Central memory CD8-positive, alpha-beta T cell (primary cell): Measurements from ENCODE around the gene SRSF9.
A peak's percentile ranks its signal among the peaks of the same experiment; 100 is the strongest.
"Not testable (repeated sequence)": the region's sequence is repeated elsewhere in the genome, so short reads cannot be mapped to it uniquely, and the experiment has no call there.

ENCODE experiments used
- ATAC-seq: fragments of 150-1000 bp; cut with Tn5 transposase; replicated peaks from 2 replicates; pipeline ENCODE4 v1.10.0; 2022; ENCODE audit warnings: mild to moderate bottlenecking, moderate FRiP score, moderate number of reproducible peaks; ENCODE audit not compliant: poor library complexity, severe bottlenecking; ENCODE audit errors: extremely low read depth
- DNase-seq, 2 donors: peaks; one replicate each; pipeline ENCODE4 v3.0.0; 2021; ENCODE audit warnings: low spot score in 2 of 2
- H3K27ac Mint-ChIP-seq: one replicate; pipeline ENCODE4 v1.8.0; 2022; ENCODE audit warnings: low read depth, mild to moderate bottlenecking, moderate library complexity, mixed read lengths
- H3K27me3 Mint-ChIP-seq: one replicate; pipeline ENCODE4 v1.8.0; 2022; ENCODE audit warnings: mixed read lengths
- H3K36me3 Mint-ChIP-seq: one replicate; pipeline ENCODE4 v1.8.0; 2022; ENCODE audit warnings: mild to moderate bottlenecking, moderate library complexity, mixed read lengths; ENCODE audit not compliant: insufficient read depth
- H3K4me1 Mint-ChIP-seq: one replicate; pipeline ENCODE4 v1.8.0; 2022; ENCODE audit warnings: mixed read lengths
- H3K4me3 Mint-ChIP-seq: one replicate; pipeline ENCODE4 v1.8.0; 2022; ENCODE audit warnings: mild to moderate bottlenecking, moderate library complexity, mixed read lengths
- H3K9me3 Mint-ChIP-seq: one replicate; pipeline ENCODE4 v1.8.0; 2022; ENCODE audit warnings: mixed read lengths

Gene SRSF9

DNA sequence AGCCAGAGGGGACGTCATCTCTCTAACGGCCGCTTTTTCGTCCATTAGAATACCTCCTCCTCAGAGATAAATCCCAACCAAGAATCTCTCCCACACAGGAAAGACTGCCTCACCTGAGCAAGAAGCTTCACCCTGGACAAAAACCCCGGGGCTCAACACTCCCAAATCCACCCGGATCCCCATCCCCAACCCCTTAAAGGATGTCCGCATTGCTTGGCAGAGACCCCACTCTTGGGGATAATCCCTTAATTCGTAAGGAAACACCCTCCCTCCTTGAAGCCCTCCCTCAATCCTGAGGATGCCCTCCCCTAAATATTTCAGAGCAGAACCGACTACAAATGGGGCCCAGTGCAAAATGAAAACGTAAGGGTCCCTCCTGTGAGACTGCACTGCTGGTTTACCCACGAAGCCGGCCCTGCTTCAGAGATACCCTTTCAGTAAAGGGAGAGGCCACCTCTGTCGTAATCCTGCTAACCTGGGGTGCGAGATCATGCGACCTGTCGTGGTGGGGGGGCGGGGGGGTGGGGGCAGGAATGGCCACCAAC, 25.7 kb upstream of the SRSF9 start:
- Mint-ChIP-seq H3K27ac (peak overlapping the region; percentile 91), H3K27me3 (no peaks in the 10 kb centered on the region), H3K4me3 (peak overlapping the region; percentile 90), H3K9me3 (no peaks in the 10 kb centered on the region), H3K36me3 (peaks cover 27% of the 10 kb centered on the region), H3K4me1 (peaks cover 32% of the 10 kb centered on the region)
- DNase-seq: no peak
- ATAC-seq: no peak

DNA sequence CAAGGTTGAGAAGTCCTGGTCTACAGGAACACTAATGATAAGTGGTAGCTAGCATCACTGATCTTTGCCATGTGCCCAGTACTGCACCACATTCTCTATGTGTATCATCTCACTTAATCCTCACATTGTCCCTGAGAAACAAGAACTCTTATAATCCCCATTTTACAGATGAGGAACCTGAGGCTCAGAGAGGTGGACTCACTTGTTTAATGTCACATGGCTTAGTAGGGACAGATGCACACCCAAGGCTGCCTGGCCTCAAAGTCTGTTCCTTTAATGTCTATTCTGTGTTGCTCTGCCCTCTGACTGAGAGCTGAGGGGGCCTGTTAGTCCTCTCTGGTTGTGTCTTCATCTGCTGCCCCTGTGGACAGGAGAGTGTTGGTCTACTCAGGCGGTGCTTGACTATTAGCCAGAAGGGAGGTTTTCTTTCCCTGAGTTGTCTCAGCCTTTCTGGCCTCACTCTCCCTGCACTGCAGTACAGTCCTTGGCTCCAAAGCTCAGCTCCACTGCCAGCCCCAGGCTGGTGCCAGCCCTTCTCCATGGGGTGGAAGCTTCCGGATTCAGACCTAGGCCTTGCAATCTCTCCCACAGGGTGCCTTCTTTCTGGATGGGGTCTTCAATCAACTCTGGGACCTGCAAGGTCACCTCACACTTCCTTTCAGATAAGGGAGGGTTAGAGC, 21.4 kb upstream of the SRSF9 start:
- no peak overlapping the region for H3K4me3 Mint-ChIP-seq
- no peak overlapping the region for H3K27ac Mint-ChIP-seq
- no peaks in the 10 kb centered on the region for H3K9me3 Mint-ChIP-seq
- H3K27me3 Mint-ChIP-seq: no peaks in the 10 kb centered on the region
- DNase-seq (no peak), ATAC-seq (no peak)
- H3K4me1 Mint-ChIP-seq: peaks cover 16% of the 10 kb centered on the region
- peaks cover 3% of the 10 kb centered on the region for H3K36me3 Mint-ChIP-seq

DNA sequence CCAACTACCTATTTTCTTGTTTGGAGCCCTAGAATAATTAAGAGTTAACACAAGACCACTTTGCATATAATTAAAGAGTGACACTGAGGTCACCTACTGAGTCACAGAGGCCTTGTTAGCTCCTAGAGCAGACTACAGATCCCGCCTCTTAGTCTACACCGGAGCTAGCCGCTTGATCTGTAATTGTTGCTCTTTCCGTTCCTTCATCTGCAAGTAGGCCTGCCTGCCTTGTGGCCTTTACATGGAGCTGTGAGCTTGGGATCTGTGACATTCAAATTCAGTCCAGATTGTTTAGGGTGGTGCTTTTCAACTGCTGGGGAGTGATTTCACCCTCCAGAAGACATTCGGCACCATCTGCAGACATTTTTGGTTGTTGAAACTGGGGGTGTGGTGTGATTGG, 20.8 kb upstream of the SRSF9 start:
- H3K27ac Mint-ChIP-seq: no peak overlapping the region
- no peak overlapping the region for H3K4me3 Mint-ChIP-seq
- no peaks in the 10 kb centered on the region for H3K36me3 Mint-ChIP-seq
- no peaks in the 10 kb centered on the region for H3K9me3 Mint-ChIP-seq
- ATAC-seq: no peak
- H3K27me3 Mint-ChIP-seq: no peaks in the 10 kb centered on the region
- H3K4me1 Mint-ChIP-seq: peaks cover 11% of the 10 kb centered on the region
- no peak for DNase-seq

DNA sequence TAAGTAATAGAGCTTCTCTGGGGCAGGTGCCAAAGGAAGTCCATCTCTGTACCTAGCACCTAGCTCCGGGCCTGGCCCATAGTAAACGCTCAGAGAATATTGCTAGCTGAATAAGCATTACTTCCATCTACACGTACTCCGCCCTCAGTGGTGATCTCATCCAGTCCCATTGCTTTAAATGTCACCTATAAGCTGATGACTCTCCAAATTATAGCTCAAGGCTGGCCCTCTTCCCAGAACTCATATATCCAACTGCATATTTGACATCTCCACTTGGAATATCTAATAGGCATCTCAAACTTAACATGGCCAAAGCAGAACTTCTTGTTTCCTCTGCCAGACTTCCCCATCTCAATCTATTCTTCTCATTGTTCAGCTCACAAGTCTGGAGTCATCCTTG, 19.5 kb upstream of the SRSF9 start:
- Mint-ChIP-seq H3K36me3 (no peaks in the 10 kb centered on the region), H3K27ac (no peak overlapping the region), H3K4me3 (no peak overlapping the region), H3K4me1 (peaks cover 6% of the 10 kb centered on the region), H3K9me3 (no peaks in the 10 kb centered on the region), H3K27me3 (no peaks in the 10 kb centered on the region)
- no peak for DNase-seq
- ATAC-seq: no peak

DNA sequence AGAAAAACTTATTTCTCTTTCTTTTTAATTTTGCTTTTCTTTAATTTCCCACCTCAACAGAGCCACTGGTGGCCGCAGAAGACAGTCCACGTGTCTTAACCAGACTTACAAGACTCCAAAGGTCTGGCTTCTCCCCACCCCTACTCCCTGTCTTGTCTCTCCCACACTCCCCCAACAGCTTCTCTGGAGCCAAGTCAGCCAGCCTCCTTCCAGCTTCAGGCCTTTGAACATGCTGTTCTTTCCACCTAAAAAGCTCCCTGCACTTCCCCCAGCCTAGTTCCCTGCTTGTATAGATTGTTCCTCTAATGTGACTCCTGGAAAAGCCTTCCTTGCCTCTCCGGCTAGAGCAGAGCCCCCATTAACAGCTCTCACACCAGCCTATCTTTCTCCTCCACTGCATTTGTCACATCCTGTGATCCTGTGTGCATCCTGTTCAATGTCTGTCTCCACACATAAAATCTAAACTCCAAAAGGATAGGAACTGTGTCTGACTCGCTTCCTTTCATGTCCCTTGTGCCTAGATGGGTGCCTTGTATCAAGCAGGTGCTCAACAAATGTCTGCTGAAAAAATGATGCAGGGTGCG, 18.6 kb upstream of the SRSF9 start:
- Mint-ChIP-seq H3K4me3 (no peak overlapping the region), H3K27me3 (no peaks in the 10 kb centered on the region), H3K36me3 (no peaks in the 10 kb centered on the region), H3K9me3 (no peaks in the 10 kb centered on the region), H3K27ac (no peak overlapping the region), H3K4me1 (peaks cover 14% of the 10 kb centered on the region)
- no peak for DNase-seq
- no peak for ATAC-seq

DNA sequence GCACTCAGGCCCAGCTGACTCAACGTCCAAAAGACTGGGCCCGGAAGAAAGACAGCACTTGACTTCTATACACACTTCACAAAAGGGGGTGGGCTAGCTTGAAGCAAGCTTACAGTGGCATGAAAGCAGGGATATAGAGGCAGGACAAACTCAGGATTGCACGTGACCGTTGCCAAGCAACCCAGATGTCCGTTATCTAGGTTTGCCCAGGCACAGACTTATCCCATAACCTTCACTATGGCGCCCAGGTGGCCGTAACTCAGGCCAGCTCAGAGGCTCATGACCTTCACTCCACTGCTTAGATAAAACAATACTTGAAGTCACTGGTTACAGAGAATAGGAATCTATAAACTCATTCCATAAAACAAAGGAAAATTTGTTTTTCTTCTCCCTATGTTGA, 18.0 kb upstream of the SRSF9 start:
- not testable (repeated sequence) for H3K27ac Mint-ChIP-seq, H3K27me3 Mint-ChIP-seq, ATAC-seq, H3K9me3 Mint-ChIP-seq, H3K36me3 Mint-ChIP-seq, H3K4me3 Mint-ChIP-seq, DNase-seq
- peaks cover 14% of the 10 kb centered on the region for H3K4me1 Mint-ChIP-seq

DNA sequence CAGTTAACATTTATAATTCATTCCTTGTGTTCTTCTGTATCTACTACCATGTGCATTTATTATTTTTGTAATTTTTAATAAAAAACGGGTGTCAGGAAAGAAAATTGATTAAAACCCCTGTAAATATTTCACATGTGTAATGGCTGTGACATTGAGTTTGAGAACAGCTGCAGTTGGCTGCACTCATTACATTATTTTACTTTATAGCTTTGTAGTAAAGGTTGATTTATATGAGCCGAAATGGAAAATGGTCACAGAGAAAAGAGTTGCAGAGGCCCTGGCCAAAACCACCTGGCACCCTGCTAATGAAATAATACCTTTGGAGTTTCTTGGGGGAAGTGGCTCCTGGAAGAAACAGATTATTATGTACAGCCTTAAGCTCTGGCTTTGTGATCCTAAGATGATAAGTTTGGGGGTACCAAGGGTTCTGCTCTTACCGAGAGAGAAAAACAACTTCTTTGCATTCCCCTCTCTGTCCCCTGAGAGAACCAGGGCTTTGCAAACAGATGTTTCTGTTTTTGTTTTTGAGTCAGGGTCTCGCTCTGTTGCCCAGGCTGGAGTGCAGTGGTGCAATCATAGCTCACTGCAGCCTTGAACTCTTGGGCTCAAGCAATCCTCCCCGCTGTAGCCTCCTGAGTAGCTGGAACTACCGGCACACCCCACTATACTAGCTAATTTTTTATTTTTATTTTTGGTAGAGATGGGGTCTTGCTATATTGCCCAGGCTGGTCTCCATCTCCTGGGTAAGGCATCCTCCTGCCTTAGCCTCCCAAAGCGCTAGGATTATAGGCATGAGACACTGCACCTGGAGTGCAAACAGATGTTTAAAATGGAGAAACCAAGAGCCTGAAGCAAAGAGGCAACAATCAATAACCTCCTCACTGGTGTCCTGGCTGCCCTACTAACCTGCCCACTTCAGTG, 16.7 kb upstream of the SRSF9 start:
- Mint-ChIP-seq H3K27me3 (no peaks in the 10 kb centered on the region), H3K4me1 (peaks cover 24% of the 10 kb centered on the region), H3K36me3 (no peaks in the 10 kb centered on the region), H3K9me3 (no peaks in the 10 kb centered on the region), H3K27ac (no peak overlapping the region), H3K4me3 (no peak overlapping the region)
- DNase-seq (no peak), ATAC-seq (no peak)

DNA sequence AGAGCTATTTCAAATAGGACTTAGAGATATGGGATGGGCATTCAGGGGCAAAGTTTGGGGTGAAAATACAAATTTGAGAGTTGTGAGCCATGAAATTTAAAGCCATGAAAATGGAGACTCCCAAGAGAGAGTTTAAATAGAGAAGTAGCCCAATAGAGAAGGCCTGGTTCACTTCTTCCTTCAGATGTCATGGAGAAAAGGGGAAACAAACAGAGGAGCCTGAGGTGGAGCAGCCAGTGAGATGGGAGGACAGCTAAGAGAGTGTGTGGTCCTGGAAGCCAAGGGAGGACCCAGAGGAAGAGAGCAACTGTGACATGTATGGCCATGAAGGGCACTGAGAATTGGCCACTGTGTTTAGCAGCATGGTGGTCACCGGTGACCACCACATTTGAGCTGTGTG, 14.1 kb upstream of the SRSF9 start:
- Mint-ChIP-seq H3K27me3 (no peaks in the 10 kb centered on the region), H3K36me3 (peaks cover 1% of the 10 kb centered on the region), H3K9me3 (no peaks in the 10 kb centered on the region), H3K4me3 (no peak overlapping the region), H3K4me1 (peaks cover 44% of the 10 kb centered on the region), H3K27ac (no peak overlapping the region)
- DNase-seq (no peak), ATAC-seq (no peak)

DNA sequence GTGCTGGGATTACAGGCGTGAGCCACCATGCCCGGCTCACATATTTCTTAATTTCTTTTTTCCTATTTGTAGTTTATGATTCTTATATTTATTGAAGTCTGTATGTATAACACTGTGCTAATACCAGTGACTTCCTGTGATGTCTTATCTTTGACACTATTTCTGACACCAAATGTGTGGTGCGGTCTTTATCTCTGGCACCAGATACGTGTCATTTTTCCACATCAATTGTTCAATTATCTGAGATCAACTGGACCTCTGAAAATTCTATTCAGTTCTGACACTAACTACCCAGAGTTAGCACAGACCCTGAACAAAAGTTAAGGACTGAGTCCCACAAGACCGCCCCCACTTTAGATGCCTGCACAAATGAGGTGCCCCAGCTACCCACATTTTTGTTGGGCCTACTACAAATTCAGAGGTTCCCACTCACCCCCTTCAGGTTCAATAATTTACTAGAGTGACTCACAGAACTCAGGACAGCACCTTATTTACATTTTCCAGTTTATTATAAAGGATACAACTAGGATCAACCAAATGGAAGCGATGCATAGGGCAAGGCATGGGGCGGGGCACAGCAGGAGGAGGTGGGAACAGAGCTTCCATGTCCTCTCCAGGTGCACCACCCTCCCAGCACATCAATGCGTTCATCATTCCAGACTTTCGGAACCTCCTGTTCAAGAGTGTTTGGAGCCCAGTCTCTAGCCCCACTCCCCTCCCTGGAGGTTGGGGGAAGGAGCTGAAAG, 11.6 kb upstream of the SRSF9 start:
- peak overlapping the region; percentile 61 for H3K4me3 Mint-ChIP-seq
- peak; percentile 99 for ATAC-seq
- peaks cover 1% of the 10 kb centered on the region for H3K36me3 Mint-ChIP-seq
- no peaks in the 10 kb centered on the region for H3K9me3 Mint-ChIP-seq
- DNase-seq: peak in 1 of 2 donors; percentile 31
- peaks cover 42% of the 10 kb centered on the region for H3K4me1 Mint-ChIP-seq
- peak overlapping the region; percentile 99 for H3K27ac Mint-ChIP-seq
- H3K27me3 Mint-ChIP-seq: no peaks in the 10 kb centered on the region

DNA sequence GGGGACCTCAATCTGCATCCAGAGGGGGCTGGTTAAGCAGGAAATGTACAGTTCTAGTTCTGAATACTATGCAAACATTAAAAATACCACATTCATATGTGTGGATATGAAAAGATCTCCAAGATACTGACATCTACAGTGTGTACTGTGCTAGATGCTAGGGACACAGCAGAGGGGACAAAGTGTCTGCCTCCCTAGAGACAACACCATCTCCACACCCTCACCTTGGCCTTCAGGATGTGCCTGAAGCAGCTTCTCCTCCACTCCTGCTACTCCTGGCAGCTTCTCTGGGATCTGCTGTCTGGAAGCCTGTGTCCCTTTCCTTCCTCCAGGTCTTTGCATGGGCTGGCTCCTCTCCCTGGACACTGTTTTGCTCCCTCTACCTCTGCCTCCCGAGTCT, 10.7 kb upstream of the SRSF9 start:
- Mint-ChIP-seq H3K27ac (peak overlapping the region; percentile 99), H3K36me3 (peaks cover 1% of the 10 kb centered on the region), H3K4me3 (peak overlapping the region; percentile 42), H3K9me3 (no peaks in the 10 kb centered on the region), H3K27me3 (no peaks in the 10 kb centered on the region), H3K4me1 (peaks cover 43% of the 10 kb centered on the region)
- DNase-seq: no peak
- ATAC-seq: peak; percentile 29

DNA sequence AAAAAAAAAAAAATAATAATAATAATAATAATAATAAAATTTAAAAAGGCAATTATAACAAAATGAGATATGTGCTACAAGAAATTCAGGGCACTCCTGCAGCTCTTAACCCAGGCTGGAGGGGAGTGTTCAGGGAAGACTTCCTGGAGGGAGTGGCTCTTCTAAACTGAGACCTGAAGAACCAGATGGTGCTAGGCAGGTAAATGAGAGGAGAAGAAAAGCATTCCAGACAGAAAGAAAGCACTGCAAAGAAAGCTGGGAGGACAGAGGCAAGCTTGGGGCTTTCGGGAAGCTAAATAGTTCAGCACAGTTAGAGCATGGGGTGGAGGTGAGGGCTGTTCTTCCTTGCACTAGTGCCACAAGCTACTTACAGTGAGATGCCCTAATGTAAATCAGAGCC, 9.9 kb upstream of the SRSF9 start:
- ATAC-seq (no peak), DNase-seq (no peak)
- Mint-ChIP-seq H3K36me3 (peaks cover 1% of the 10 kb centered on the region), H3K4me3 (peak overlapping the region; percentile 42), H3K9me3 (no peaks in the 10 kb centered on the region), H3K4me1 (peaks cover 49% of the 10 kb centered on the region), H3K27me3 (no peaks in the 10 kb centered on the region), H3K27ac (peak overlapping the region; percentile 99)

DNA sequence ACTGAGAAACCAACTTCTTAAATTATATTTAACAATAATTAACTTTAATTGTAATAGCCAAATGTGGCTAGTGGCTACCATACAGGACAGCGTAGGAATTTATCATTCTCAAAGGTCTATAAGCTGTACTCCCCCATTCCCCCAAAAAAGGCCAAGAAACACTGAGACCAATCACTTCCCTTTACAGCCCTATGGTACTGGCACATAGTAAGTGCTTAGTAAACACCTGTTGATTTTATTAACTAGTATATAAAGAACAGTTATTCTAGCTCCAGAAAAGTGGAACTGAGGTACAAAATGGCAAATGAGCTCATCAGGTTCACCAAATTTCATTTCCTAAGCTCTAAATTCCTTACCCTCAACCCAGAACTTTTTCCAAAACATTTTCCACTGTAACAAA, 6.1 kb upstream of the SRSF9 start:
- Mint-ChIP-seq H3K27me3 (no peaks in the 10 kb centered on the region), H3K4me3 (no peak overlapping the region), H3K4me1 (peaks cover 47% of the 10 kb centered on the region), H3K9me3 (no peaks in the 10 kb centered on the region), H3K36me3 (peaks cover 4% of the 10 kb centered on the region), H3K27ac (no peak overlapping the region)
- DNase-seq (no peak), ATAC-seq (no peak)
